ENCODE data around the gene TMEM131.
"Not testable (repeated sequence)": the region's sequence is repeated elsewhere in the genome, so short reads cannot be mapped to it uniquely, and the experiment has no call there.

Gene TMEM131, protein sequence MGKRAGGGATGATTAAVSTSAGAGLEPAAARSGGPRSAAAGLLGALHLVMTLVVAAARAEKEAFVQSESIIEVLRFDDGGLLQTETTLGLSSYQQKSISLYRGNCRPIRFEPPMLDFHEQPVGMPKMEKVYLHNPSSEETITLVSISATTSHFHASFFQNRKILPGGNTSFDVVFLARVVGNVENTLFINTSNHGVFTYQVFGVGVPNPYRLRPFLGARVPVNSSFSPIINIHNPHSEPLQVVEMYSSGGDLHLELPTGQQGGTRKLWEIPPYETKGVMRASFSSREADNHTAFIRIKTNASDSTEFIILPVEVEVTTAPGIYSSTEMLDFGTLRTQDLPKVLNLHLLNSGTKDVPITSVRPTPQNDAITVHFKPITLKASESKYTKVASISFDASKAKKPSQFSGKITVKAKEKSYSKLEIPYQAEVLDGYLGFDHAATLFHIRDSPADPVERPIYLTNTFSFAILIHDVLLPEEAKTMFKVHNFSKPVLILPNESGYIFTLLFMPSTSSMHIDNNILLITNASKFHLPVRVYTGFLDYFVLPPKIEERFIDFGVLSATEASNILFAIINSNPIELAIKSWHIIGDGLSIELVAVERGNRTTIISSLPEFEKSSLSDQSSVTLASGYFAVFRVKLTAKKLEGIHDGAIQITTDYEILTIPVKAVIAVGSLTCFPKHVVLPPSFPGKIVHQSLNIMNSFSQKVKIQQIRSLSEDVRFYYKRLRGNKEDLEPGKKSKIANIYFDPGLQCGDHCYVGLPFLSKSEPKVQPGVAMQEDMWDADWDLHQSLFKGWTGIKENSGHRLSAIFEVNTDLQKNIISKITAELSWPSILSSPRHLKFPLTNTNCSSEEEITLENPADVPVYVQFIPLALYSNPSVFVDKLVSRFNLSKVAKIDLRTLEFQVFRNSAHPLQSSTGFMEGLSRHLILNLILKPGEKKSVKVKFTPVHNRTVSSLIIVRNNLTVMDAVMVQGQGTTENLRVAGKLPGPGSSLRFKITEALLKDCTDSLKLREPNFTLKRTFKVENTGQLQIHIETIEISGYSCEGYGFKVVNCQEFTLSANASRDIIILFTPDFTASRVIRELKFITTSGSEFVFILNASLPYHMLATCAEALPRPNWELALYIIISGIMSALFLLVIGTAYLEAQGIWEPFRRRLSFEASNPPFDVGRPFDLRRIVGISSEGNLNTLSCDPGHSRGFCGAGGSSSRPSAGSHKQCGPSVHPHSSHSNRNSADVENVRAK (N-terminal part only)

DNA sequence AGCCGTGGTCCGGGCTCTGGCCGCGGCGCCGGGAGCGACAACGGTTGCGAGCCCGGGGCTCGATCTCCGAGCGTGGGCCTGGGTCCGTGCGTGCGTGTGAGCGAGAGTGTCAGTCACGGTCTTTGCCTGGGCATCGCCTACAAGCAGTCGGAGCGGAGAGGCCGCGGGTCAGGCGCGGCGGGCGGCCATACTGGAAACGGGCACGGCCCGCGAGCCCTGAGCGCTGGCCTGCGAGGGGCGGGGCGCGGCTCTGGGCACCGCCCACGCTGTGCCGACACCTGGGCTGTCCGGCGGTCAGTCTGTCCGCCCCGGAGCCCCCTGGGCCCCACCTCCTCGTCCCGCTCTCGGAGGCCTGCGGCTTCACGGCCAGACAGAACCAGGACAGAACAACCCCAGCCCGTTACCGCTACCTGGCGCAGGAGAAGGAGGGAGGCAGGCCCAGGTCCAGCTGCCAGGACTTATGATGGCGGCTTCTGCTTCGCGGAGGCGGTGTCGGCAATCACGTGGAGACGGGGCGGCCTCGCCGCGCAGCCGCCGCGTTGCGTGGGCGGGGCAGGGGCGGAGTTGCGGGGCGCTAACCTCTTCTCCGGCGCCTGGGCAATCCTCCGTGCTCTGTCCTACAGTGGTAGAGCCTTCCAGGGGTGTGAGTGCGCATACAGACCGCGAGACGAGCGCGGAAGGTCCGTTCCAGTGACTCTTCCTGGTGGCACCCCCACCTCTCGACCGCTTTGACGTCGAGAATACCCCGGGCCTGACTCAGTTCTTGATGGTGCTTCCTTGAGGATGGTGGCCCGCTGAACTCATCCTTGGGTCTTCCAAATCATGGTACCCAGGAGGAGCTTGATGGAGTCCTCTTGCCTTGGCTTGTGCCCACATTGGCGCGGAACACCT is at the start of gene TMEM131:
TSS of gene TMEM131 (minus strand) at position 215 of the 891 bp plus-strand sequence. CDS start 286 bp downstream, outside the sequence.
- DNase-seq (ENCODE audit: extremely low read depth, low read depth) = peak; percentile 84

DNA sequence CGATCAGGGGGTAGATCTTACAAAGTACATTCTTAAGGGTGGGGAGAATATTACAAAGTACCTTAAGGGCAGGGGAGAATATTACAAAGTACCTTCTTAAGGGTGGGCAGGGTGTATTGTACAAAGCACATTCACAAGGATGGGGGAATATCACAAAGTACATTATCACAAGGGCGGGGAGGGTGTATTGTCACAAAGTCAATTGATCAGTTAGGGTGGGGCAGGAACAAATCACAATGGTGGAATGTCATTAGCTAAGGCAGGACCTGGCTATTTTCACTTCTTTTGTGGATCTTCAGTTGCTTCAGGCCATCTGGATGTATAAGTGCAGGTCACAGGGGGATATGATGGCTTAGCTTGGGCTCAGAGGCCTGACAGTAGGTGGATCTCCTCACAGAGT is 49.0 kb upstream of the TMEM131 start:
- DNase-seq (ENCODE audit: extremely low read depth, low read depth) = not testable (repeated sequence)

More for the DNA sequence above, at the start of gene TMEM131:
- TF ChIP-seq, protein P1, sequence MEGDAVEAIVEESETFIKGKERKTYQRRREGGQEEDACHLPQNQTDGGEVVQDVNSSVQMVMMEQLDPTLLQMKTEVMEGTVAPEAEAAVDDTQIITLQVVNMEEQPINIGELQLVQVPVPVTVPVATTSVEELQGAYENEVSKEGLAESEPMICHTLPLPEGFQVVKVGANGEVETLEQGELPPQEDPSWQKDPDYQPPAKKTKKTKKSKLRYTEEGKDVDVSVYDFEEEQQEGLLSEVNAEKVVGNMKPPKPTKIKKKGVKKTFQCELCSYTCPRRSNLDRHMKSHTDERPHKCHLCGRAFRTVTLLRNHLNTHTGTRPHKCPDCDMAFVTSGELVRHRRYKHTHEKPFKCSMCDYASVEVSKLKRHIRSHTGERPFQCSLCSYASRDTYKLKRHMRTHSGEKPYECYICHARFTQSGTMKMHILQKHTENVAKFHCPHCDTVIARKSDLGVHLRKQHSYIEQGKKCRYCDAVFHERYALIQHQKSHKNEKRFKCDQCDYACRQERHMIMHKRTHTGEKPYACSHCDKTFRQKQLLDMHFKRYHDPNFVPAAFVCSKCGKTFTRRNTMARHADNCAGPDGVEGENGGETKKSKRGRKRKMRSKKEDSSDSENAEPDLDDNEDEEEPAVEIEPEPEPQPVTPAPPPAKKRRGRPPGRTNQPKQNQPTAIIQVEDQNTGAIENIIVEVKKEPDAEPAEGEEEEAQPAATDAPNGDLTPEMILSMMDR (IDR thresholded peaks at IDR 0.05; ENCODE audit: low read depth, low read length) = no peak

DNA sequence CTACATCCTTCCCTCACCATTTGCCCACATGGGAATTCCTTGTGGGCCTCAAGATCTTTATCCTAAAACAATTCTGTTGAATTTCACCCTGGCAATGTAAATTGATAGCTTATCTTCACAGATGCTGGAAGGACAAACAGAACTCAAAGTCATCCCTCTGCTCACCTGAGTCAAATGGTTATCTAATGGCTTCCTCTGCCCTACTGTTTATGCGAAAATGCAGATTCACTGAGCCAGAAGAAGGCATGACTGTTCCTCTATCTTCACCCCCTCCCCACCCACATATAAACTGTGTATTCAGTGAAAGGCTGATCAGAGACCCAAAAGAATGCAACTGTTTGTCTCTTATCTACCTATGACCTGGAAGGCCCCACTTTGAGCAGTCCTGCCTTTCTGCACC is 47.4 kb upstream of the TMEM131 start:
- TF ChIP-seq, protein P1 (IDR thresholded peaks at IDR 0.05; ENCODE audit: low read depth, low read length) = no peak
- no peak for DNase-seq (ENCODE audit: extremely low read depth, low read depth)

DNA sequence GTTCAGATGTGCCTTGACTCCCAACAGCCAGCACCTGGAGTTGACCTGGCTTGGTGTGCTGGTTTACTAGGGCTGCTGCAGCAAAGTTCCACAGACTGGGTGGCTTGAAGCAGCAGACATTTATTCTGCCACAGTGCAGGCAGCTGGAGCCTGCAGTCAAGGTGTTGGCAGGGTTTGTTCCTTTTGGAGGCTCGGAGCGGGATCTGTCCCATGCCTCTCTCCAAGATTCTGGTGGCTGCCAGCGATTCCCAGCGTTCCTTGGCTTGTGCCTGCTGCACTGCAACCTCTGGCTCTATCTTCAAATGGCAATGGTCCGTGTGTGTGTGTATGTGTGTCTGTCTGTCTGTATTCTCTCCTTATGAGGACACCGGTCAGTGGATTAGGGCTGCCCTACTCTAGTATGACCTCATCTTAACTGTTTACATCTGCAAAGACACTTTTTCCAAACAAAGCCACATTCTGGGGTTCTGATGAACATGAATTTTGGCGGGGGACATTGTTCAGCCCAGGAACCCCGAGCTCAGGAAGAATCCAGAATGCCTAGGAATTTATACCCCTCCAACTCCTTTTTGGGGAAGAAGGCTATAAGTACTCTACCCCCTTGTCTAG is 44.7 kb upstream of the TMEM131 start:
- TF ChIP-seq, protein P1 (IDR thresholded peaks at IDR 0.05; ENCODE audit: low read depth, low read length) = no peak

DNA sequence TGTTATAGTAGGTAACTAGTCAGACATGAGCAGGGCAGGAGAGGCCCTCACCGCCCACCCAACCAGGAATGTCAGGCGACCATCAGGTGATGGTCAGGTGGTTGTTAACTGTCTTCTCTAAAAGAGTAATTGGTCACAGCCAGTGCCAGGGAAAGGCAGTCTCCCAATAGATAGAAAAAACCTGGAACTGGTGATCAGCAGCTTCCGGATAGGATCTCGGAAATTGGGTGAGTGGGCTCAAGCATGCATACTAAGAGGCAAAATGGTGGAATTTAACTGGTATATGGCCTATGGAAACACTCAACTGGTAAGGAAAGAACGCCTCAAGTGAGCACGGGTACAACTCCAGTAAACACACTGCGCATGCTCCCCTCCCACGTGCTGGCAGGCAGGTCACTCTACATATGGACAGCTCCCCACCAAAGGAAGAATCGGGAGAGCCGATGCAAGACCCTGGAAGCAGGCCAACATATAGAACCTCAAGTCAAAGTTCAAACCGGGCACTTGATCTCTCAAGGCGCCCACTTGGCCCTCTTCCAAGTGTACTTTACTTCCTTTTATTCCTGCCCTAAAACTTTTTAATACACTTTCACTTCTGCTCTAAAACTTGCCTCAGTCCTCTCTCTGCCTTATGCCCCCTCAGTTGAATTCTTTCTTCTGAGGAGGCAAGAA is 43.5 kb upstream of the TMEM131 start:
- TF ChIP-seq, protein P1 (IDR thresholded peaks at IDR 0.05; ENCODE audit: low read depth, low read length) = no peak
- no peak for DNase-seq (ENCODE audit: extremely low read depth, low read depth)

More for the DNA sequence above, 44.7 kb upstream of the TMEM131 start:
- no peak for DNase-seq (ENCODE audit: extremely low read depth, low read depth)

DNA sequence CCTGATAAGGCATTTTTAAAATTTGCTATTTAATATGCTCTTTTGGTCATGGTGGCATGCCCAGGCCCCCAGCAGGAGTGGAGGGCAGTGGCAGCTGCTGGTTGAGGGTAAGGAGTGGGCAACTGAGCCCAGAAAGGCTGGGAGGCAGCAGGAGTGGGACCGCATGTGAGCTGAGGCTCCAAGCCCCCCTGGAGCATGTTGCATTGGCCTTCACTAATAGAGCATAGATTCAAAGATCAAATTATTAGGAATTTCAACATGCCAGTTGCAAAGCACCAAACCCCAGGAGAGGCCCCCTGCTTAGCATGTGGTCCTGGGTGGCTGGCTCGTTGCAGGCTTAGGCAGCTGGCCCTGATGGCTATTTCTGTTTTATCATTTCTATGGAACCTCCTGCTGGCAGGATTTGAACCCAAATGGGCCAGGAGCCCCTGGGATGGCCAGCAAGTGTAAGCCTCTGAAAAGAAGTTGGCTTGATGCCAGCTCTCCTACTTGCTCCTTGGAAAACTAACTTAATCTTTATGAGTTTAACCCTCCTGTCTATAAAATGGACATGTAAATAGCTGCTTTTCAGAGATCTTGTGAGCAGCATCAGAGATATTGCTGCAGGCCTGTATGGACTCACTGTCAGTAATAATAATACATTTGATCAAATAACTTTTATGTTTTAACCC is 42.1 kb upstream of the TMEM131 start:
- TF ChIP-seq, protein P1 (IDR thresholded peaks at IDR 0.05; ENCODE audit: low read depth, low read length) = no peak
- no peak for DNase-seq (ENCODE audit: extremely low read depth, low read depth)

Measured in AG09319 (cell line).